Aorta (tissue), 5 donors: ENCODE results near the gene CD80. TPM values are rescaled to one million over a fixed set of nuclear protein-coding genes. Genes with fewer than 3 reads are reported as not detected.

Source experiments
- ATAC-seq: fragments of 200-7000 bp; cut with Tn5 transposase; one replicate; pipeline ENCODE4 v1.9.1; 2022; ENCODE audit warnings: moderate library complexity; ENCODE audit not compliant: low FRiP score
- DNase-seq, 2 donors: peaks; one replicate each; pipeline ENCODE4 v3.0.0-alpha.2; 2020
- H3K27ac ChIP-seq, 2 donors: one replicate each; pipeline ENCODE4 v1.5.1; 2013; ENCODE audit warnings: low read length in 2 of 2, mild to moderate bottlenecking in 2 of 2, moderate library complexity in 2 of 2, control low read depth in 1 of 2, inconsistent platforms in 1 of 2, low read depth in 1 of 2
- H3K27me3 ChIP-seq, 2 donors: one replicate each; pipeline ENCODE4 v1.6.1; 2013; ENCODE audit warnings: control low read depth in 1 of 2, low read length in 1 of 2, mild to moderate bottlenecking in 1 of 2, moderate library complexity in 1 of 2; ENCODE audit not compliant: insufficient read depth in 2 of 2, control insufficient read depth in 1 of 2
- H3K36me3 ChIP-seq, 2 donors: one replicate each; pipeline ENCODE4 v1.6.1; 2013; ENCODE audit warnings: control low read depth in 1 of 2, low read length in 1 of 2, mild to moderate bottlenecking in 1 of 2; ENCODE audit not compliant: insufficient read depth in 2 of 2, control insufficient read depth in 1 of 2
- H3K4me1 ChIP-seq, 2 donors: one replicate each; pipeline ENCODE4 v1.6.1; 2013; ENCODE audit warnings: low read length in 2 of 2, control low read depth in 1 of 2, mild to moderate bottlenecking in 1 of 2, moderate library complexity in 1 of 2; ENCODE audit not compliant: insufficient read depth in 2 of 2, control insufficient read depth in 1 of 2
- H3K4me3 ChIP-seq, 2 donors: one replicate each; pipeline ENCODE4 v1.5.1; 2013; ENCODE audit warnings: low read length in 2 of 2, control low read depth in 1 of 2, mild to moderate bottlenecking in 1 of 2
- H3K9me3 ChIP-seq: one replicate; pipeline ENCODE4 v1.6.1; 2013; ENCODE audit warnings: mild to moderate bottlenecking, low read length; ENCODE audit not compliant: control insufficient read depth
- WGBS, 2 donors: extraction: QIAGEN DNeasy Blood & Tissue Kit; methylation state at CpG; one replicate each; pipeline ENCODE4 v1.1.7; 2013; 5-methylcytosine and 5-hydroxymethylcytosine counted together
- intact Hi-C, 2 donors: fragments of 100-400 bp; cut with DNase I; formaldehyde crosslinking; loops; one replicate each; pipeline versions ENCODE4 v1.14.2 to v1.15.0; 2022
- polyA plus RNA-seq, 2 donors: library from polyadenylated mRNA; stranded (reverse); fragments of 200-250 nt; gene quantifications; one replicate each; pipeline ENCODE4 v1.2.3, GENCODE V29; 2013
- total RNA-seq, 2 donors: library from RNA; stranded (reverse); fragmentation: NEBNext Ultra II Directional; extraction: Animal tissue kit (Norgen Biotek cat#: 25700); gene quantifications; one replicate each; pipeline ENCODE4 v1.2.1, GENCODE V29; 2021
- donor health status: healthy with polysubstance abuse.
- donor health status: Bipolar disorder and iron deficiency.
- donor health status: DM: no; HTN: no; CAD: no.
- donor health status: DM: no; HTN: no; CAD: no.
- donor health status: DM: yes; HTN: yes; CAD: no.

CD80 gene
- total and polyA plus RNA-seq, 4 donors = 0.38 to 2.3 (median 1.8) TPM; not detected in 1

DNA sequence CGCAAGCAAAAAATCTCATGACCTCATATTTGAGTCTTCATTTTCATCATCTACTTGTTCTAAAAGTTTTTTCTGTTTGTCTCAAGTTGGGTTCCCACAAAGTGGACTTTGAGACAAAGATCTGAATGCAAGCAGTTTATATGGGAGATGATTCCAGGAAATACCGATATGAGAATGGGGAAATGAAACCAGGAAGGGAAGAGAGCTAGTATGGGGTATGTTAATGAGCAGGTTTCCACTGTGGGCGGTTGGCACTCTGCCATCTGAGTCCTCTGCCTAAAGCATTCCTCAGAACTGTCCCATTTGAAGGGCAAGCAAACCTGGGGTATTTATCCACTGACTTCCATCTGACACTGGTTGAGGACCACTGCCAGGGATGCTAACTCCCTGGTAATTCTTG, 28.7 kb upstream of the CD80 start:
- no peaks in the 10 kb centered on the region for H3K27me3 ChIP-seq
- no peak overlapping the region for H3K27ac ChIP-seq
- no peaks in the 10 kb centered on the region for H3K4me1 ChIP-seq
- no peak overlapping the region for H3K4me3 ChIP-seq
- H3K9me3 ChIP-seq = no peaks in the 10 kb centered on the region
- ATAC-seq (no peak), DNase-seq (peak; percentile 78 to 83)
- 91 to 95% methylated on average over 3 of the region's 3 CpGs for WGBS, 2 donors
- H3K36me3 ChIP-seq = peaks cover 0 to 6% of the 10 kb centered on the region in 2 donors
- intact Hi-C loops = no loop called here

GRCh38 chr3:119586733-119587172, 27.3 kb upstream of the CD80 start:
- no peaks in the 10 kb centered on the region for H3K27me3 ChIP-seq
- no peaks in the 10 kb centered on the region for H3K9me3 ChIP-seq
- H3K27ac ChIP-seq = no peak overlapping the region
- ATAC-seq = no peak
- DNase-seq = no peak
- H3K36me3 ChIP-seq = peaks cover 0 to 6% of the 10 kb centered on the region in 2 donors
- no peak overlapping the region for H3K4me3 ChIP-seq
- no peaks in the 10 kb centered on the region for H3K4me1 ChIP-seq
- WGBS, 2 donors = 83 to 89% methylated on average over 3 of the region's 3 CpGs
- intact Hi-C loops = no loop called here

DNA sequence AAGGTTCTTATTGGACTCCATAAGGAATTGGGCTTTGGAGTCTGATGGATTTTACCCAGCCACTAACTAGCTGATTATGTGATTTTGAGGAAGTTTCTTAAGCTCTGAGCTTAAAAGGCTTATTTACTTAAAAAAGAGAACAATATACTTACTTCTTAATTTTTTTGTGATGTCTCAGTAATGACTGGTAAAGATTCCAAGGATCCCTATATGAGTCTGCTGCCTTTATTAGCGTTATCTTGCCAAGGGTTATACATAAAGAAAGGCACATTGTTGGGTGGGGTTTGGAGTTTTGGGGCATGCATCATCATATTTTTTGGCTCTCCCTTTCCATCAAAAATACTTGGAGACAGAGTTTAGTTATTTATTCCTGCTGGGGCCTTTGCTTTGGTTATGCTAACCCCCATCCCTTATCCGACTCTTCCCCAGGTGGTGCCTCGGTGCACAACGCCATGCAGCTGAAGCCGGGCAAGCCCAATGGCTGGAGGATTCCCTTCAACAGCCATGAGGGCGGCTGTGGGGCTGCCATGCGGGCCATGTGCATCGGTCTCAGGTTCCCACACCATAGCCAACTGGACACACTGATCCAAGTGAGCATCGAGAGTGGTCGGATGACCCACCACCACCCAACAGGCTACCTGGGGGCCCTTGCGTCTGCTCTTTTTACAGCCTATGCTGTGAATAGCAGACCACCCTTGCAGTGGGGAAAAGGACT, 26.6 kb upstream of the CD80 start:
- no peaks in the 10 kb centered on the region for H3K4me1 ChIP-seq
- no peak overlapping the region for H3K27ac ChIP-seq
- H3K27me3 ChIP-seq = no peaks in the 10 kb centered on the region
- no peak overlapping the region for H3K4me3 ChIP-seq
- WGBS, 2 donors = 95% methylated on average over 11 of the region's 11 CpGs
- DNase-seq (no peak), ATAC-seq (no peak)
- intact Hi-C loops = no loop called here
- no peaks in the 10 kb centered on the region for H3K9me3 ChIP-seq
- peaks cover 0 to 6% of the 10 kb centered on the region in 2 donors for H3K36me3 ChIP-seq

DNA sequence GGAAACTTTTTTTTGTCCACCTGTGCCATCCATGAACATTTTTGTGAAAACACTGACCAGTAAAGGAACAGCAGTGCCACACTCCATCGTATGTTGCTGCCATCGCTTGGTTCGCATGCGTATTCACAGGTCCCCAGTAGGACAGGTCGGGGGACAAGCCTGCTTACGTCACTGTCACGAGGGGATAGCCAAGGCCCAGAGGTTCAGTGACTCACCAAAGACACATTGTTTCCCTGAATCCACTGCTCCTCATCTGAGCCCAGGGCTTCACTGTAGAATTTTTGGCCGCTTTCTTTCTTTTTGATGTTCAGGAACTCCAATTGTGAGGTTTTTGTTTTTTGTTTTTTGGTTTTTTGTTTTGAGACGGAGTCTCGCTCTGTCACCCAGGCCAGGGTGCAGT, 25.8 kb upstream of the CD80 start:
- Histone ChIP-seq H3K36me3 (peaks cover 0 to 3% of the 10 kb centered on the region in 2 donors), H3K27ac (no peak overlapping the region), H3K4me1 (no peaks in the 10 kb centered on the region), H3K27me3 (no peaks in the 10 kb centered on the region), H3K4me3 (no peak overlapping the region), H3K9me3 (no peaks in the 10 kb centered on the region)
- ATAC-seq = no peak
- WGBS, 2 donors = 92 to 93% methylated on average over 10 of the region's 10 CpGs
- no peak for DNase-seq
- intact Hi-C loops = no loop called here

GRCh38 chr3:119582178-119582577, 22.8 kb upstream of the CD80 start:
- no peak for DNase-seq
- Histone ChIP-seq H3K27ac (no peak overlapping the region), H3K36me3 (peaks cover 0 to 3% of the 10 kb centered on the region in 2 donors), H3K4me1 (no peaks in the 10 kb centered on the region), H3K4me3 (no peak overlapping the region), H3K9me3 (no peaks in the 10 kb centered on the region), H3K27me3 (no peaks in the 10 kb centered on the region)
- intact Hi-C loops = no loop called here
- WGBS, 2 donors = 91 to 92% methylated on average over 6 of the region's 6 CpGs
- no peak for ATAC-seq

DNA sequence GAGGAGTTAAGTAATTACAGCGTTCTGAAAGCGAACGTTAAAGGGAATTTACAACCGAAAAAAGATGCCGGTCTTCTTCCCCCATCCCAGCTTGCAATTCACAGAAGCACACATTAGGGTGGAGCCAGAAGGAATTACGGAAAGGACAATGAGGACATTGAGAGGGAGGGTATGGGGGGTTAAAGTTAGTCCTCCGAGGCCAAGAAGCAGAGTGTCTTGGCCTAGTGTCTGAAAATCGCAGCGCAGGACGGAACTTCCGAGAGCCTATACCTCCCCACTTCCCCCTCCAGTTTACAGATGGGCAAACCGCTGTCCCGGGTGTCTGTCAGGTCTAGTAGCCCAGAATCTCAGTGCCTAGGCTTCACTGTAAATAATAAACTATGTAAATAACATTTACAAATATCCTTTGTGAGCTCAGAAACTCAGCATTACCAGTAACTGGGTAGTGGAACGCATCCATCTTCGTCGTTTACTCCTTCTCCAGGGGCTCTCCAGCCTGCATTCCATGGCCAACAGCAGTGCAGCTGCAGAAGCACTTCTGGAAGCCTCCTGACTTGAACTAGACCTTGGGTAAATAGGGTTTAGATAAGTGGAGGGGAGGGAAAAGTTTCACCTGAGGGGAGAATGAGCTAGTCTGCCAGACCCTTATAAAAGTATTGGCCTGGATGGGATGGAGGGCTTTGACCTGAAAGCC, 20.8 kb upstream of the CD80 start:
- WGBS, 2 donors = 15 to 24% methylated on average over 16 of the region's 16 CpGs
- H3K27me3 ChIP-seq = no peaks in the 10 kb centered on the region
- DNase-seq = peak; percentile 67 to 72

GRCh38 chr3:119579366-119580066, 20.1 kb upstream of the CD80 start, which contains the start of gene ADPRH:
Gene ADPRH (plus strand): TSS chr3:119579492. CDS start chr3:119582170, 2,678 bp downstream.
- intact Hi-C loops = loop anchor here in 1 of 2 donors (1.0 to 5.0 kb wide), 3 partner anchors 48 to 97 kb away; partner anchors contain the start of gene COX17
- Histone ChIP-seq H3K4me1 (no peaks in the 10 kb centered on the region), H3K36me3 (no peaks in the 10 kb centered on the region), H3K27me3 (no peaks in the 10 kb centered on the region), H3K9me3 (no peaks in the 10 kb centered on the region), H3K27ac (peak within 1 kb of the TSS; percentile 23 to 87), H3K4me3 (peak within 1 kb of the TSS; percentile 49 to 83)
- DNase-seq = peak; percentile 85 to 92
- ATAC-seq = peak; percentile 95
- WGBS, 2 donors = 0 to 1% methylated on average over 67 to 68 of the region's 68 CpGs

More for the DNA sequence above, 20.8 kb upstream of the CD80 start:
- Histone ChIP-seq H3K27ac (peak overlapping the region; percentile 23 to 87), H3K36me3 (no peaks in the 10 kb centered on the region), H3K4me1 (no peaks in the 10 kb centered on the region), H3K9me3 (no peaks in the 10 kb centered on the region), H3K4me3 (peak overlapping the region; percentile 49 to 83)
- intact Hi-C loops = no loop called here
- peak; percentile 62 for ATAC-seq

- Histone ChIP-seq H3K27ac (no peak overlapping the region), H3K27me3 (no peaks in the 10 kb centered on the region), H3K9me3 (no peaks in the 10 kb centered on the region), H3K4me3 (no peak overlapping the region), H3K36me3 (no peaks in the 10 kb centered on the region), H3K4me1 (no peaks in the 10 kb centered on the region)
- no peak for ATAC-seq
- intact Hi-C loops = loop anchor here in 1 of 2 donors (5.0 kb wide), 1 partner anchor 52 kb away; no protein-coding TSS in a partner anchor
- DNase-seq = no peak
These were observed 16.1 kb upstream of the CD80 start for GRCh38 chr3:119575507-119575906.
